T47D (cell line): ENCODE data around the gene SRR.

Experiments used
- DNase-seq, 2 experiments: peaks; one replicate each; pipeline versions ENCODE4 v3.0.0 to v3.0.0-alpha.2; 2011 to 2012; ENCODE audit warnings: low read depth in 1 of 2, low spot score in 1 of 2
- JUND ChIP-seq: IDR thresholded peaks from 2 replicates; pipeline ENCODE4 v1.6.1; 2012; ENCODE audit warnings: low read depth
- in situ Hi-C: cut with HindIII; loops from 2 replicates; pipeline ENCODE4 v1.10.0; 2016; ENCODE audit warnings: low sequenced_read_pairs, low pct_unique_long_range_greater_than_20kb

The SRR gene

DNA sequence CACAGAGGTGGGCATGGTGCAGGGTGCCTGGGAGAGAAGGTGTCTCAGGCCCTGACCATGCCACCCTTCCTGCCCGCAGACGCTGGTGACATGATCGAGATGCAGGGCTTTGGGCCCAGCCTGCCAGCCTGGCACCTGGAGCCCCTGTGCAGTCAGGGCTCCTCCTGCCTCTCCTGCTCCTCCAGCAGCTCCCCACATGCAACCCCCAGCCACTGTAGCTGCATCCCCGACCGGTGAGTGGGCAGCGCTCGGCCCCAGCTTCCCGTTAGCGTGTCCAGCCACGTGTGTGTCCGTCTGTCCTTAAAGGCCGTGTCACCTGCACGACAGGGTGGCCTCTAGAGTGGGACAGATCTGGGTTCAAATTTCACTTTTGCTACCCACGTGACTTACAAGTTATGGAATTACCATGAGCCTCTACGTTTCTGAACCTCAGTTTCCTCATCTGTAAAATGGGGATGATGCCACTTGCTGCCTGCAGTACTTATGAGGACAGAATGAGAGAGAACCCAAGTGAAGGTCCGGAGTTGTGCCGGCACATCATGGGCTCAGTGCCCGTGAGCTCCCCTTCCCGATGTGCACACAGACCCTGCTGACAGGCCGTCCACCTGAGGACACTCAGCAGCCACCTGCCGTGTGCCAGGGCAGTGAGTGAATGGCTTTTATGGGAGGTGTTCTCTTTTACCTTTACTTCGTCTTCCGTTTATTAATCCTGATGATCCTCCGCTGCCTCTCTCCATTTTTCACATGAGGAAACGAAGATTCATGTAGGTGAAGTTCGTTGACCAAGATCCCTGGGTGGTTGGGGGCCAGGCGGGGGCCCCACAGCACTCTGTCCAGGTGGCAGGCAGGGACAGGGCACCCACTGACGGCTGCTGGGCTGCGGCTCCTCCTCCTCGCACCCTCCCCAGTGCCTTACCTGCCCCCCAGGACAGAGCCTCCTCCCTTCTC is 67.7 kb downstream of the SRR start:
- no peak for DNase-seq
- no peak for TF ChIP-seq JUND

DNA sequence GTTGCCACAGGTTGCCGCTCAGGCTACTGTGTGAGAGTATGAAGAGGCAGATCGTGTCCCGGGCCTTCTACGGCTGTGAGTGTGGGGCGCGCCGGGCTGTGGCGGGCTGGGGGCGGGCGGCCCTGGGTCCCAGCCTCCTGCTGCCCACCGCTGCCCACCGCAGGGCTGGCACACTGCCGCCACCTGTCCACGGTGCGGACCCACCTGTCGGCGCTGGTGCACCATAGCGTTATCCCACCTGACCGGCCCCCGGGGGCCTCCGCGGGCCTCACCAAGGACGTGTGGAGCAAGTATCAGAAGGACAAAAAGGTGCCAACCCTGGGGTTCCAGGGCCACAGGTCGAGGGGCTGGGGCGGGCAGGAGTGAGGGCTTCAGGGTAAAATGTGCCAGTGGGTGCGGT is 68.4 kb downstream of the SRR start:
- in situ Hi-C loops, result no loop called here
- TF ChIP-seq JUND, result no peak
- no peak for DNase-seq

More for the DNA sequence above, 67.7 kb downstream of the SRR start:
- in situ Hi-C loops, result no loop called here

DNA sequence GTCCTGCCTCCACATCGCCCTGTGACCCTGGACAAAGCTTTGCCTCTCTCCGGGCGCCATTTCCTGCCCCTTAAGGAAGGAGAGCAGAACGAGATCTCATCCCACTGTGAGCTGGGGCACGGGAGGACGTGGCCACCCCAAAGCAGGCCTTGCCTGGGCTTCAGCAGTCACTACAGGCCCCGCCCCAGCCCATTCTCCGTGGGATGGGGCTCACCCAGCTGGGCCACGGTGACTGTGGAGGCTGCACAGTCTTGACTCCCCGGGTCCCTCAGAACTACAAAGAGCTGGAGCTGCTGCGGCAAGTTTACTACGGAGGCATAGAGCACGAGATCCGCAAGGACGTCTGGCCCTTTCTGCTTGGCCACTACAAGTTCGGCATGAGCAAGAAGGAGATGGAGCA is 68.9 kb downstream of the SRR start:
- in situ Hi-C loops, result no loop called here
- TF ChIP-seq JUND, result no peak
- DNase-seq, result no peak

DNA sequence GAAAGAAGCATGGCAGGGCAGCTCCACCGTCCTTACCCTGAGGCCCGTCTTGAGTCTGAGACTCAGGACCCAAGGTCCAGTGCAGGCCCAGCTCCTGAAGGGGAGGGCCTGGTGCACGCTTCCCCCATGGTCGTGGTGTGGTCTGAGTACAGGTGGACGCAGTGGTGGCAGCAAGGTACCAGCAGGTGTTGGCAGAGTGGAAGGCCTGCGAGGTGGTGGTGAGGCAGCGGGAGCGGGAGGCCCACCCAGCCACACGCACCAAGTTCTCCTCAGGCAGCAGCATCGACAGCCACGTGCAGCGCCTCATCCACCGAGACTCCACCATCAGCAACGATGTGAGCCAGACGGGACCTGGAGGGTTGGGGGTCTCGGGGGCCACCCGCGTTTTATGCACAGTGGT is 69.4 kb downstream of the SRR start:
- no peak for DNase-seq
- TF ChIP-seq JUND, result no peak
- in situ Hi-C loops, result no loop called here
